Measurements from ENCODE around the gene KHNYN.
"Not testable (repeated sequence)": the region's sequence is repeated elsewhere in the genome, so short reads cannot be mapped to it uniquely, and the experiment has no call there.

Gene KHNYN

GRCh38 chr14:24429395-24430142 lies at the start of gene KHNYN, which contains the start of gene CBLN3:
Gene KHNYN, plus strand, starts transcription at chr14:24429954. Its CDS starts 777 bp downstream, at chr14:24430731.
Gene CBLN3, minus strand, starts transcription at chr14:24429668. Its CDS starts 614 bp downstream, at chr14:24429054.
- peak; percentile 87 for DNase-seq (ENCODE audit: low spot score)

GRCh38 chr14:24381363-24382063 lies 48.2 kb upstream of the KHNYN start:
- DNase-seq (ENCODE audit: low spot score), result no peak

GRCh38 chr14:24382064-24382371 lies 47.7 kb upstream of the KHNYN start:
- DNase-seq (ENCODE audit: low spot score), result no peak

DNA sequence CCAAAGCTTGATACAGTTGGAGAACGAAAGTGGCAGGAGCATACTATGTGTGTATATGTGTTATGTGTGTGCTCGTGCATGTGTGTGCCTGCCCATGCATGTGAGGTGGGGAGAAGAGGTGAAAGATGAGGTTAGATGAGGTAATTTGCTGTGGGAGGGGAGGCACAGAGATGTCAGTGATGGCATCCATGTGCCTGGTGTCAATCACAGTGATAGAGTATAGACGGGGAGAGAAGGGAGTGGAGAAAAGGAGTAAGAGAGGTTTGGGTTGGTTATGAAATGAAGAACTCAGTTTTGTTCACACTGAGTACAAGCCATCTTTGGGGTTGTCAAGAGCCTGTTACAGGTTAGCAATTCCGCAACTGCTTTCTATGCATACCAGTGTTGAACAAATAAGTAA lies 45.6 kb upstream of the KHNYN start:
- no peak for DNase-seq (ENCODE audit: low spot score)

DNA sequence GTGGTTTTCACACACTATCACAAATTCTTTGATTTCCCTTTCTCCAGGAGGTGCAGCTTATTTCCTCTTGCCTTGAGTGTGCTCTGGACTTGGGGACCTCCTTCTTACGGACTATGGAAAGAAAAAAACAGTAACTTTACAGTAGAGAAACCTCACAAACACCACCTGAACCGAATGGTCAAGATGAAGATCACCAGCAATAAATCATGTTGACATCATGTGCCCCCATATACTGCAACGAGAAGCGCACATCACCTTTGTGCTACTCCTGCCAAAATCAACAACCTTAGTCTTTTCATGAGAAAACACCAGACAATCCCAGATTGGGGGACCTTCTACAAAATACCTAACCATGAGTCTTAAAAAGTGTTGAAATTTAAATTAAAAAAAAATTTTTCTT lies 44.2 kb upstream of the KHNYN start:
- no peak for DNase-seq (ENCODE audit: low spot score)

DNA sequence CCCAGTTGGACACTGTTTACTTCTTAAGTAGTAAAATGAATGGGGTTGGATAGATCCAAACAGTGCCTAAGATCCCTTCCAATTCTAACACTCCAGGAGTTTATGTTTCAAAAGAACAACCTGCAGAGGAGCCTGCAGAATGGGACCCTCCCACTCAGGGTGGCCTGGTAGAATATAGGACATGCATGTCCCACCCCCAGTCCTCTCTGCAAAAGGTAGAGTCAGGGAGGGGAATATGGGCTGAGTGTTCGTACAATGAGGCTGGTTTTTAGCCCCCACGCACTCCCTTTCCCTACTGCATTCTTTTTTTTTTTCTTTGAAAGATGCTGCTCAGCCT lies 42.8 kb upstream of the KHNYN start:
- DNase-seq (ENCODE audit: low spot score), result no peak

- DNase-seq (ENCODE audit: low spot score), result not testable (repeated sequence)
Measured at GRCh38 chr14:24387579-24387978, 42.2 kb upstream of the KHNYN start.

GRCh38 chr14:24388474-24389179 lies 41.1 kb upstream of the KHNYN start:
- DNase-seq (ENCODE audit: low spot score), result no peak

- DNase-seq (ENCODE audit: low spot score), result no peak
Measured at GRCh38 chr14:24389226-24389848, 40.4 kb upstream of the KHNYN start.

GRCh38 chr14:24390701-24391468 lies 38.9 kb upstream of the KHNYN start:
- DNase-seq (ENCODE audit: low spot score), result no peak

DNA sequence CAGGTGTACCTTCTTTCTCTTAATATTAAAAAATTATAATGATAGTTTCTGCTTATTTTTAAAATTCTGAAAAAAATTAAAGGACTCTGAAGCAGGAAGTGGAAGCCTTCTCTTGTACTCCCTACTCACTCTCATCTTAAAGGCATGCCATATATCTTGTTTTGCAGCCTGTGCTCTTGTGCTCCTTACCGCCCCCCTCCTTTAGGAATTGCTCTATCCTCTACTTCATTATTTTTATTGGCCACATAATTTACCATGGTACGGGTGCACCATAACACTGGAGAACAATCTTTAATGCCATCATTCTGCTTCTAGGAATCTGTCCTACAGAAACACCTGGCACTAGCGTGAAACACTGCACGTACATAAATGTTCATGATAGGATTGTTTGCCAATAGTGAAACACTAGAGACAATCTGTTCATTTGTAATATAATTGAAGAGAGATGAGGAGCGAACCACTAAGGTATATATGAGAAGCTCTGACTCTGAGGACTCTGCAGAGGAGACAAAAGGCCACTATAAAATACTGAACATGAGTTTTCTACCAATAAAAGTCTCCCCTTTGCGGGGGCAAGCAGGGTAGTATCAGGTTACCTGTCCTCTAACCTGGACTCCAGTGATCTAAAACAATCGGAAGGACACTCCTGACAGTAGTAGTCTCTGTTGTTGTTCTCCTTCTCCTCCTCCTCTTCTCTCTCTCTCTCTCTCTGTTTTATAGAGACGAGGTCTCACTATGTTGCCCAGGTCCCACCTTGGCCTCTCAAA lies 37.2 kb upstream of the KHNYN start:
- DNase-seq (ENCODE audit: low spot score), result no peak

GRCh38 chr14:24394275-24394674 lies 35.5 kb upstream of the KHNYN start:
- no peak for DNase-seq (ENCODE audit: low spot score)

DNA sequence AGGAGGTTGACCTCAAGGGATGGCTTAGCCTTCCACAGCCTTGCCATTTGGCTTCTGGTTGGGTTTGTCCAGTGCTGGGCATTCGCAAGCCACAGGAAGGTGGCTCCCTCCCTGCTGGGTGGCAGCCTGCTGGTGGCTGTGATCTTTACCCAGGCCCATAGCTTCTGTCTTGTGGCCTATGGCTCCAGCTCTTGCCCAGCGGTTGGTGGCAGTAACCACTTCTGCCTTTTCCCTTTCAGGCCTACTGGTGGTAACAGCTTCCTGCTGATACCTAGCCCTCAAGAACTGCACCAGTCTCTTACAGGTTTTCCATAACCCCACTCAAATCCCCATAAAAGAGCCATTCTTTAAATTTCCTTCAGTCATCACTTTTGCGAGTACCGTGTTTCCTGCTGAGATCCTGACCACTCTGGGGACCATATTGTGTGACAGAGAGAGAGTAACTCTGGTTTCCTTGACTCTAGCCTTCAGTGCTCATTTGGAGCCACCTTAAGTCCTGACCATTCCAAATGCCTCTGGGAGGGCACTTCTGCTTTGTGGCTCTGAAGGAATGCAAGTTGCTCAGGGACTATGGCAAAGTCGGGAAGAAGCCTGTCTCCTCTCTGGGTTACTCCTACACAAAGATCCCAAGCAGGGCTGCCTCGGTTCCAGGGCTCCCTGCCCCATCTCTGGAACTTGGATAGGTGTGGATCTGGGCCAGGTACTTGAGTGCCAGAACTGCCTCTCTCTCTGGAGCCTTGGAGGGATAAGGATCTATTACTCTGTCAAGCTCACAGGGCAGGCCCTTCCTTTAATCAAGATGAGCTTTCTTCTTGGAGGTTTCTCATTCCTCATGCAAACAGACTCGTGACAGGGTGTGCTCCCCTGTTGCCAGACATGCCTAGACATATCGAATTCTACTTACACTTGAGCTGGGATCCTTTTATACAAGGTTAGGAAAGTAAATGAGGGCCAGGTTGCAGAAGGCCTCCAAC lies 33.9 kb upstream of the KHNYN start:
- DNase-seq (ENCODE audit: low spot score), result no peak

DNA sequence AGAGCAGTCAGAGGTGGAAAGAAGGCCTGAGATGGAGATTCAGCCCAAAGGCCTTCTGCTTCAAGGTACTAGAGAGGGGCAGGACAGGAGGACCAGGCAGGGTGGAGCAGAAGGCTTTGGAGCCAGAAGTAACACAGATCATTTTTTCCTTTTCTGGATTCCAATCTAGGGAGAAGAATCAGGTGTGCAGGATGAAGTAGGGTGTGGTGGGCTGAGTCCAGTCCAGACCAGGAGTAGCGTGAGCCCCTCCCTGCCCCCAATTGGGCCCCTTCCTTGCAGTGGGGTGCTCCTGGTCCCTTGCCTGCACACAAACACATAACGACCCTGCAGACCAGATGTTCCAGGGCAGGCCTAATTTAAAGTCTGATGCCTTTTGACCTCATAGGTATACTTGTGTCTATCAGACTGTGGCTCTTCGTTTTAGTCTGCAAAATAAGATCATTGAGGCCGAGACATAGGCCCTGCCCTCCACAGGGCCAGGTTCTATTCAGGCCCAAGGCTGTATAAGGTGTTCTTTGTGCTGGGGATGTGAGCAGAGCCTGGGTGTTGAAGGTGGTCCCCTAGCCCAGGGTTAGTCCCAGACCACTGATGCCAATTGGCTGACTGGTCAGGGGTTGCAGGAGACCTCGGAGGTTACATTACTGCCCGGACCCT lies 32.0 kb upstream of the KHNYN start:
- no peak for DNase-seq (ENCODE audit: low spot score)

GRCh38 chr14:24398293-24398652 lies 31.5 kb upstream of the KHNYN start:
- peak; percentile 61 for DNase-seq (ENCODE audit: low spot score)

GRCh38 chr14:24398653-24399446 lies 30.9 kb upstream of the KHNYN start, which contains the start of gene NYNRIN:
Gene NYNRIN, plus strand, starts transcription at chr14:24399003. Its CDS starts 244 bp downstream, at chr14:24399247.
- peak; percentile 80 for DNase-seq (ENCODE audit: low spot score)

- no peak for DNase-seq (ENCODE audit: low spot score)
Measured at GRCh38 chr14:24399447-24399822, 30.3 kb upstream of the KHNYN start.

DNA sequence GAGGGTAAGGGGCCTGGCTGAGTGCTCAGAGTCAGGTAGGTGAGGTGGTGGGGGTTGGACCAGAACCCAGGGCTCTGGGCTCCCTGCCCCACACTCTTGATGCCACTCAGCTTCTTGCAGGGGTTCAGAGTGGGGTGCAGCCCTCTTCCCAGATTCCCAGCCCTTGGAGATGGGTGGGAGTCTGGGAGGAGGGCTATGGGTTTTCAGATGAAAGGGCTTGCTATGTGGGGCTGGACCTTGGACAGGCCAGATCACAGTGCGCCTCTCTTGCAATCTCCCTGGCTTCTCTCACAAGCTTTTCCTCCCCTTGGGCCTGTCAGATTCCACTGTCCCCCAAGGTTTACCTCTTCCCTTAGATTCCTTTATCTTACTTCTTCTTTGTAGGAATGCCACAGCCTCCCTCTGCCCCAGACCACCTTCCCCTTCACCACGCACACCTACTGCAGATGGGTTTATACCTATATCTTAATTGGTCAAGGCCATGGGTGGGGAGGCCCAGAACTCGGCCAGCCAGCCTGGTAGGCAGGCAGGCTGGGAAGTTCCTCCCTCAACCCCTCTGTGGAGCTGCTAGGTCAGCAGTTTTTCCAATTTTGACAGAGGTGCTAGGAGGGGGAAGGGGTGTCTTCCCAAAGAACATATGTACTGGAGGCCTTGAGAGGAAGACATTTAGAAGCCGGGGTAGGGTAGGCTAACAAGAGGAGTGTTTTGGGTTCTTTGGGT lies 29.6 kb upstream of the KHNYN start:
- no peak for DNase-seq (ENCODE audit: low spot score)
